Activated CD4-positive, alpha-beta T cell treated with anti-CD3 and anti-CD28 coated beads for 24 hours (primary cell): ENCODE data around the gene TCF7L1.
"Not testable (repeated sequence)": the region's sequence is repeated elsewhere in the genome, so short reads cannot be mapped to it uniquely, and the experiment has no call there.

Experiments
- DNase-seq, 2 donors: peaks; one replicate each; pipeline ENCODE4 v3.0.0-alpha.2; 2020; ENCODE audit warnings: low read depth in 2 of 2

TCF7L1 gene

DNA sequence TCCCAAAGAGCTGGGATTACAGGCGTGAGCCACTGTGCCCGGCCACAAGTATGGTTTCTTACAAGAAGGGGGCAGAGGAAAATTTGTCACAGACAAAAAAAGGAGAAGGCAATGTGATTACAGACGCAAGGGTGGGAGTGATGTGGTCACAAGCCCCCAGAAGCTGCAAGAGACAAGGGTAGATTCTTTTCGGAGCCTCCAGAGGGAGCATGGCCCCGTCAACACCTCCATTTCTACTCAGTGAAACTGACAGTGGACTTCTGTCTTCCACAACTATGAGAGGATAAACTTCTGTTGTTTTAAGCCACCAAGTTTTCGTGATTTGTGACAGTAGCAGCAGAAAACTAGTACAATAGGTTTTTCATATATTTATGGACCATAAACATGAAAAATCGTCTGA is 2.1 kb upstream of the TCF7L1 start:
- no peak for DNase-seq

DNA sequence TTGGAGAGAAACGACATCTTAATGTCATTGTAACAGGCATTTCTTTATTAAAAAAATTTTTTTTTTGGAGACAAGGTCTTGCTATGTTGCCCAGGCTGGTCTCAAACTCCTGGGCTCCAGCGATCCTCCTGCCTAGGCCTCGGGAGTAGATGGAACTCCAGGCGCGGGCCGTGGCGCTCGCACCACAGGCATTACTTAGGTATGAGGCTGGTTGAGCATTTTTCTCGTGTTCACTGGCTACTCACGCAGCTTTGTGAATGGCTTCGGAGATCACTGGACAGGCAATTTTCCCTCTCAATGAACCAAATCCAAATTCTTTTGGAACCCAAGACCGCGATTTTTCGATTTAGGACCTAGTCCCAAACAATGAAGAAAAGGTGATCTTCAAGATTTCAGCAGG is 795 bp upstream of the TCF7L1 start:
- no peak for DNase-seq

DNA sequence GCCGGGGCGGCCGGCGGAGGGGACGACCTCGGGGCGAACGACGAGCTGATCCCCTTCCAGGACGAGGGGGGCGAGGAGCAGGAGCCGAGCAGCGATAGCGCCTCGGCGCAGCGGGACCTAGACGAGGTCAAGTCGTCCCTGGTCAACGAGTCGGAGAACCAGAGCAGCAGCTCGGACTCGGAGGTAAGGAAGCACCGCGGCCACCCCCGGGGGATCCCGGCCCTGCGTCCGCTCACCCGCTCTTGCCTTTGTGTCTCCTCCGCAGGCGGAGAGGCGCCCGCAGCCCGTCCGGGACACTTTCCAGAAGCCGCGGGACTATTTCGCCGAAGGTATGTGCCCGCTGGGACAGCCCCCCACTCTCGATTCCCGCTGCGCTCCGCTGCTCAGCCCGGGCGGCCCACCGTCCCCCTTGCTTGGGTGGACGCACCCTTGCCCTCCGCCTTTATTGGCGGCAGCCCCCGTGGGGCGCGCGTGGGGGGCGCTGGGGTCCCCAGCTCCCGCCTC is 611 bp downstream of the TCF7L1 start:
- DNase-seq = no peak

DNA sequence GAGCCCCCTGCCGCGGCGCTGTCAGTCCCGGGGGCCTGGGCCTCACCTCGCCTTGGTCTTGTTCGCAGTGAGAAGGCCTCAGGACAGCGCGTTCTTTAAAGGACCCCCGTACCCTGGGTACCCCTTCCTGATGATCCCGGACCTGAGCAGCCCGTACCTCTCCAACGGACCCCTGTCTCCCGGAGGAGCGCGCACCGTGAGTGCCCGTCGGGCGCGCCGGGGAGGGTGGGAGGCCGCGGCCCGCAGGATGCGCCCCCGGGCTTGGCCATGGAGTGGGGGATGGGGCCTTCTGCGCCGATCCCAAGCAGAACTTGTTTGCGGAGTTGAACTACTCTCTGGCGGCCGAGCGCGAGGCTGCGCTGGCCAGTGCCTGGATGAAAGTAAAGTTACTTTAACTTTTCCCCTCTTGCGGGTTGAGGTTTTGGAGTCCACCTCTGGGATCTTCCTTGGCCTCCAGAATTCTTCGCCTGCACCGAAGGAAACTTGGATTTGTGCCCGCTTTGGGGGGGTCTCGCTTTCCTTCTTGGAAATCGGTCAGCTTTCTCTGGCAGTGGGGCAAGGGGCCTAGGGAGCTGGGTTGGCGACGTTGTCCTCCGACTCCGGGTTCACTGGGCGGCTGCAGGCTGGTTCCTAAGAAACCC is 1.2 kb downstream of the TCF7L1 start:
- DNase-seq = no peak

DNA sequence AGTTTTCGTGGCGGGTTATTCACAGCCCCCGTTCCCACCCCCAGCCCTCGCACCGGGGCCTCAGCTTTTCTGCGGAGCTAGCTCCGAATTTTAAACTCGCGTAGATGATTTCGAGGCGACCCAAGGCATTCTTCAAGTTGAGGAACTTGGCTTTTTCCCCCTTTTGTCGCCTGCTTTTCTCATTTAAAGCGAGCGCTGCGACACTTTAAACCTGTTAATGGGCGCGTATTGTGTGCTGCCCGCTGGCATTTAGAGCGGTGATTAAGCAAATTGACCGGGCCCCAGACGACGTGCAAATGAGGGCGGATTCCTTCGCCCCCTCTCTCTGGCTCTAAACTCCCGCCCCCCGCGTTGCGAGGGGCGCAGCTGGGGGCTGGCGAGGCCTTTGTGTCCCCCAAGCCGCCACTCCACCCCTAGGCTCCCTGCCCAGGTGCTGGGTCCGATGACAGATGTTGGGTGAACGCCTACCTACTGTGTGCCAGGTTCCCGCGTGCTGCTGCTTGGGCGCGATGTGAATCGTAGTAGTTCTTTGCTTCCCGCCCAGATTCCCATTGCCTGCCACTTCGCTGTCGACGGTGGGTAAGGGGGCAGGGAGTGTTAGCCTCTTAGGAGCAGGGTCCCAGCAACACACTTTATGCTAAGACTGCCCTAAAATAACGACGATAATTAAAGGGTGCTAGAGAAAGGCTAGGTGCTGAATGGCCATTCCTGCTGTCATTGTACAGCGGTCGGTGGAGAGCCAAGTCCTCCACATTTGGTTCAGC is 1.9 kb downstream of the TCF7L1 start:
- DNase-seq = no peak

DNA sequence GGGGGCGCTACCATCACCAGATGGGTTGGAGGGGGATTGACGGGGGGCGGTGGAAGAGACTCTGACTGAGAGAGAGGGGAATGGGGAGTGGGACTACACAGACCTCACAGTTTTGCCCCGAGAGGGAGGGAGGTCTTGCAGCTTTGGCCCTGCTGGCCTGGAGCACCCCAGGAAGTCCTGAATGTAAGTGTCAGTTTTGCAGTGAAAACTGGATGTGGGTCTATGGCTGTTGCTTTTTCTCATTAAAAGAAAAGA is 2.4 kb downstream of the TCF7L1 start:
- DNase-seq = no peak

DNA sequence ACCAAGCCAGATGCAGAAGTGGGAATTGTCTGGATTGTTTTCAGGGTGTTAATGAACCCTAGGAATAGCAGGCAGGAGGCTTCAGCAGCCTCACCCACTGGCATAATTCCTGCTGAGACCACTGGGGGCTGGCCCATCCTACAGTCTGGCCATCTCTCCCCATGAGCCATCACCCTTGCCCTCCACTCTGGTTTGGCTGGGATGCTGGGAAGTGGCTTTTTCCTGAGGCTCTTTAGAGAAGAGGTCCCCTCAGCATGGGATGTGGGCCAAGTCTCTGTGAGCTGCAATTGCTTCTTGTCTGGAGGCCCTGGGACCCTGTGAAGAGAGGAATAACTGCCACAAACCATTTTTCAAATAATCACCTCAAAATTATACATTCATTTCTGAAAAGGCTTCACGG is 4.0 kb downstream of the TCF7L1 start:
- no peak for DNase-seq

DNA sequence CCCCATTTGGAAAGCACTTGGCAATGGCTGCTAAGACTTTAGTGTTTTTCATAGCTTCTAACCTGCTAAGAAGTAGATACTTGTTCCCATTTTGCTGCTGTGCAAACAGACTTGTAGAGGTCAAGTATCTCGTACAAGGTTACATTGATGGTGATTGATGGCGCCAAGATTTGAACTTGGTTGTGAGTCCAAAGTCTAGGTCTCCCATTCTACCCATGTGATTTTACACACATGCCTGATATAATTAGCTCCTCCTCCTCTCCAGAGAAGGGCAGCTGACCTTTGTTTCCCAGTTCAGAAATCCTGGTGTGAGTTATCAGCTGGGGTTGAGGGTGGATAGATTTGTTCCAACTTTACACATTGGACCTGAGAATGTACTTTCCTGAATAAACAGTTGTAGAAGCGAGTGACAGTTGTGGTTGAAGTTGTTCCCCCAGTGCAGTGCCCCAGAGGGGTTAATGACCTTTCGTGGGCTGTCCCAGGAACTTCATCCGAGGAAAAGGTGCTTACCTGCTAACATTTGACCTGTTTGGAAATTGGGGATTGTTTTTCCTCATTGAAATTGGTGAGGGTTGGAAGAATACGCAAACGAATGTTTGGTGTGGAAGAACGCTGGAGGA is 10.4 kb downstream of the TCF7L1 start:
- no peak for DNase-seq

DNA sequence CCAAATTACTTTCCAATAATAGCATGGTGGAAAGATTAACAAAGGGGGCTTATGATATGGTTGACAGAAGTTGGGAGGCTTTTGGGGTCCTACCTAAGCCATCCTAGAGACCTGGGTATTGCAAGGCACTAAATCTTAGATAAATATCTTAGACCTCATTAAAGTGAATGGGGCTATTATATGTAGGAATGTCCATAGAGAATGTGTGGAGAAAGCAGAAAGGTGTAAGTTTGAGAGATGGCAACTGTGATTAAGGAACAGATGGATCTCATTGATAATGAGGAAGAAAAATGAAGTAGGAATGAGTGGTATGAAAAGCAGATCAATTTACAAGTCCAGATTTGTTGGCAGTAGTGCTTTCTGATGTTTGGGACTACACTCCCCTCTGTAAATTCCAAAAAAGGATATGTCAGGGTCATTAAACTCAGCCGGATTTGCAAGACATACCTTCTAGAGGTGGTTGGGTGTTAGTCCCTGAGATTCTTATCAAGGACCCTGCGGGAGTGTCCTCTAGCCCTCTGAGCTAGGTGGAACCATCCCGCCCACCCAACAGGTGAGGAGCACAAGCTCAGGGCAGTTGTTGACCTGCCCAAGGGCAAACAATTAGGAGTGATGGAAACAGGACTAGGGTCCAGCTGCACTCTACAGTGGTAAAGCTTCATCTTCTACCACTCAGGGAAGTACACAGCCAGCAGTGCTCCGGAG is 12.1 kb downstream of the TCF7L1 start:
- no peak for DNase-seq

DNA sequence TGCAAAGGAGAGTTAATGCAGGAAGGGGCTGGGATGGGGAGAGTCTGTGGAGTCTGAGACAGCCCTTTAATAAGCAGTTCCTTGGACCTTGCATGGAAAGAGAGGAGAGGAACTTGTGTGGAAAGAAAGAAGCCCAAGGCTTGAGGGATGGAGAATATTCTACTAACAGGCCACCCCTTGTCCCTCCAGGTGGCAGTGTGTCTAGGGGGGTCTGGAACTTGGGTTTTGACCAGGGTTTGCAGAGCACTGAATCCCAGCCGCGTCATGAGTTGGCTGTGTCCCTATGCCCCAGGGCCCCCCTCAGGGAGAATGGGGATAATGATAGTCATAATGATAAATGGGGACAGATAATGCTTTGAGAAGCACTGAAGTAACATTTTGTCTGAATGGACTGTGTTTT is 15.0 kb downstream of the TCF7L1 start:
- no peak for DNase-seq

DNA sequence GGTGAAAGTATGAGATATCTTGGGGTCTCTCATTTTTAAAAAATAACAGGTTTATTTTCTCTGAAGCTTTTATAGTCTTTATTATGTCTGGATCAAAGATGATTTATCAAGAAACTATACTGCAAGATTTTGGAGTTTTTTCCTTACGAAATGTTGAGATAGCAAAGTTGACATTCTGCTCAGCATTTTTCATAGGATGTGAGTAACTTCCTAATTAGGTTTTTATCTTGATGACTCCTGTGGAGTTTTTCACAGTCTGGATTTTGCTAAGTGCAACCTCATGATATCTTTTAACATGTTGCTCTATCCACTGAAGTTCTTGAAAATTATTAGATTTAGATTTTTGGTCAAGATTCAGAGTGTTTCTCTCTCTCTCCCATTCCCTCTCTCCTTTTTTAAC is 17.8 kb downstream of the TCF7L1 start:
- no peak for DNase-seq

DNA sequence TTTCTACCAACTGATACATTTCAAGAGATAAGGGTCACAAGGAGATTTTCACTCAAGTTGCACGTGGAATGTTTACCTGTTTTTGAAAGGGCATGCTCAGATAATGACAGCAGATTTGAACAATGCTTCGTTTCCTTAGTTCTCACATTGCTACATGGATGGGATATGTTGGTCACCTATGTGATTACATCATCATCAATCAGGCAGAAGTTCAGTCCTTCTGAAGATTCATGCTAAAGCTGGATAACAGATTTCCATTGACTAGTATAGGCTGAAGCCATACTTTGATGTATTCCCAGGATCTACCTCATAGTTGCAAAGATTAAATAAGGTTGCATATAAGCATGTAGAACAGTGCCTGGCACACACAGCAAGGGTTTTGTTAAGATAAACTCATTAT is 19.7 kb downstream of the TCF7L1 start:
- DNase-seq = no peak

DNA sequence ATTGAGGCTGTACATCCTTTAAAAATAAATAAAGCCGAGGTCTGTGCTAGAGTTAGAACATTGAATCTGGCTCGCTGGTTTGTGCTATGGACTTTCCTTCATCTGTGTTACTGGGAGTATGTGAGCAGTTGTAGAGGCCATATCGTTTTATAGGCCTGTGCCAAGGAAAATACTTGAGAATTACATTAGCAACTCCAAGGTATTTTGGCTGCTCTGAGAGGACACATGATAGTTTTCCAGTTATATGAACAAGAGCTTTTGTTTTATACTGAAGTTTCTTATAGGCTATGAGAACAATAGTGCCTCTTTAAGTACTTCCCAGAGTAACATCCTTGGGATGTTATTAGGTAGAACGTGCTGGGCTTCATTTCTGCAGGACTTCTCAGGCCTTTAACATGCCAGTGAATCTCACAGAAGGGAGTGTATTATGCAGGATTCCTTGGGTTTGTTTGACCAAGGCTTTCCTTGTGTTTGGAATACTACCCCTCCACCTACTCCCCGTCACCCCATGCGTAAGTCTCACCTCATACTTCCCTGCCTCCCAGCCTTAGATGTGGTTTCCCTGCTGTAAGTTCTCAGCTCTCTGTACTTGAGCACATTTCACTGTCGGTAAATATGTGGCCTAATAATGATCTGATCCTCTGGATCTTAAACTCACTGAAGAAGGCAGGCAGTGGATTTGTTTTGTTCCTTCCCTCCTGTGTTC is 21.0 kb downstream of the TCF7L1 start:
- DNase-seq = no peak

DNA sequence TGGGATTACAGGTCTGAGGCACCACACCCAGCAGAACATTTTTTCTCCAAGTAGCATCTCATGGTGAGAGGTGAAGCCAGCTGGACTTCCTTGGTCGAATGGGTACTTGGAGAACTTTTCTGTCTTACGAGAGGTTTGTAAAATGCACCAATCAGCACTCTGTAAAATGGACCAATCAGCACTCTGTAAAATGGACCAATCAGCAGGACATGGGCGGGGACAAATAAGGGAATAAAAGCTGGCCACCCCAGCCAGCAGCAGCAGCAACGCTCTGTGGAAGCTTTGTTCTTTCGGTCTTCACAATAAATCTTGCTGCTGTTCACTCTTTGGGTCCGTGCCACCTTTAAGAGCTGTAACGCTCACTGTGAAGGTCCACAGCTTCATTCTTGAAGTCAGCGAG is 21.9 kb downstream of the TCF7L1 start:
- not testable (repeated sequence) for DNase-seq

DNA sequence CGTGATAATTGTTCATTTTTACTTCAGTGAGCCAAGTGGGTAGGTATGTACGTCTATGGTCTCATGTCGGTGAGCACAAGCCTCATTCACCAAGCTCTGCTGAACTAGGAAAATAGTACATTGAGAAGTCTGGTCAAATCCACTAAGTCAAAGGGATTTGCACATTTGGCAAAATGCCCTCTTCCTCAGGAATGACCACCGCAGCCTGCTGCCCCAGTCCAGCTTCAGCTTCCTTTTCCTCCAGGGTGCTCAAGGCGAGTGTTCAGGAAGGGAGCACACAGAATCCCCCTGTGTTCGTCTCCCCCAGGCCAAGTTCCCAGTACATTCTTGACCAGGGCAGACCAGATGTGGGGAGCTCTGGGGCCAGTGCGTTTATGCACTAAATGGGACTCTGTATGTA is 23.0 kb downstream of the TCF7L1 start:
- no peak for DNase-seq

DNA sequence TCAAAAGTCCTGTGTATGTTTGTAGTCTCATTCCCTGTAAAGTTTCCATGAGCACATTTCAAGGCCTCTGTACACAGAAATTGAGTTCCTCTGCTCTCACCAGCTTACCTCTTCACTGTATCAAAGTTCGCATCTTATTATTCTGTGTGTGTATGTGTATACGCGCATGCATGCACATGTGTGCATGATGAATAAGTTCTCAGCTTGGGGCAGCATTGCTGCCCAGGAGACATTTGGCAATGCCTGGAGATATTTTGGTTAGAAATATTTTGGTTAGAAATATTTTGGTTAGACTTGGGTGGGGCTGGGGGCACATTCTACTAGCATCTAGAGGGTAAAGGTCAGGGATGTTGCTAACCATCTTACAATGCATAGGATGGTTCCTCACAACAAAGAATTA is 23.4 kb downstream of the TCF7L1 start:
- DNase-seq = no peak

DNA sequence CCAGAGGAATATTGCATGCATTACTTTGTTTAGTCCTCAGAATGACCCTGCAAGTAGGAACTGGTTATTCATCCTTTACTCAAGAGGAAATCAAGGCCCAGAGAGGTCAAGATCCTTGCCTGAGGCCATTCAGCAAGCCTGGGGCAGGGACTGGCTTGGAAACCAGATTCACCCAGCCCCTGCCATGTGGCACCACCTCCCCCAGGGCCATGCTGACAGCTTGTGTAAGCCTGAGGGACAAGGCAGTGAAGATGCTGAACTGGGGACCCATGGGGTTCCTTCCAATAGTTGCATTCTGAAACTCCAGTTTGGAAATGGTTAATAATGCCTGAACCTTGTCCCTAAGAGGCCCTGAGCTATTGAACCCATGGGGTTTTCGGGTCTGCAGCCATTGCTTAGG is 24.2 kb downstream of the TCF7L1 start:
- no peak for DNase-seq

DNA sequence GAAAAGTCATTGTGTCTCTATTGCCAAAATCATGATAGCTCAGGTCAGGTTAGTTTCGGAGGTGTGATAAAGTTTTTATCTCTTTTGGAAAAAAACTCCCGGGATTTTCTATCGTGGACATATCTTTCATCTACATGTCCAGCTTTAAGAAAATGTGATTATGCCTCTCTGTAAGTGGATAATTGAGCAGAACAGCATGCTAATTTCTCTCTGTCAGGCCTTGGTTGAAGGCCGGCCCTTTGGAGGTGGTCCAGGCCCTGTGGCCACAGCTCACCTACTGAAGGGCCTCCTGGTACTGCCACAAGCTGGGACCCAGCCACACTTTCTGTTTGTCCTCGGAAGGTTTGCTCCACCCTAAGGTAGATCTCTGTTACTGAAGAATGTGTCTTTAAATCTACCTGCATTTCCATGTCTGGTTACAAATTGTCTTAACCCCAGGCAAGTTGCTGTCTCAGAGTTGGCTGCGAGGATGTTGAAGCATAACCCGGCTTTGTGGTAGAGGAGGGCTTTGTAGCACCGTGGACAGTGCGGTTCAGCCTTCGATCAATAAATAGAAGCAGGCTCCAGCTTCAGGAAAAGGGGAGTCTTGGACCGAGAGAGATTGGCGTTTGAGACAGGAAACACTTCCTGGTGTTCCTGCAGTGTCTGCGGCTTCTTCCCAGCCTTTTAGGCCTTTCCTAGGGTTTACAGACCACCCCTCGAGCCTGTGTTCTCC is 25.5 kb downstream of the TCF7L1 start:
- DNase-seq = no peak

DNA sequence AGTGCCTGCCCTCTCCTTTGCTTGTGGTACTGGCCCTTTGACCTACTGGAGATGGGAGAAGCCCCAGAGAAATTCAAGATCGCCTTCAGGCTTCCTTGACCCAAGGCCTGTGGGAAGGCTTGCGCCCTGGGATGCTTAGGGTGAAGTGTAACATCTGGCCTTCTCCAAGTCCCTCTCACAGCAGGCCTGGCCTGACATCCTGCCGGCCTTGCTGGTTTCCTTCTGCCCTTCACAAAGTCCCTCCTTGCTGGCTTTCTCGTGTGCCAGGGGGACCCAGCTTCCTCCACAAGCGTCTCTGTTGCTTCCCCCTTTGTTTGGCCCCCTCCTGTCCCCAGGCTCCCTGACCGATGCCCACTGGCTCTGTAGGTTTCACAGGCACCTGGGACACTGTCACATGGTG is 26.4 kb downstream of the TCF7L1 start:
- DNase-seq = no peak

DNA sequence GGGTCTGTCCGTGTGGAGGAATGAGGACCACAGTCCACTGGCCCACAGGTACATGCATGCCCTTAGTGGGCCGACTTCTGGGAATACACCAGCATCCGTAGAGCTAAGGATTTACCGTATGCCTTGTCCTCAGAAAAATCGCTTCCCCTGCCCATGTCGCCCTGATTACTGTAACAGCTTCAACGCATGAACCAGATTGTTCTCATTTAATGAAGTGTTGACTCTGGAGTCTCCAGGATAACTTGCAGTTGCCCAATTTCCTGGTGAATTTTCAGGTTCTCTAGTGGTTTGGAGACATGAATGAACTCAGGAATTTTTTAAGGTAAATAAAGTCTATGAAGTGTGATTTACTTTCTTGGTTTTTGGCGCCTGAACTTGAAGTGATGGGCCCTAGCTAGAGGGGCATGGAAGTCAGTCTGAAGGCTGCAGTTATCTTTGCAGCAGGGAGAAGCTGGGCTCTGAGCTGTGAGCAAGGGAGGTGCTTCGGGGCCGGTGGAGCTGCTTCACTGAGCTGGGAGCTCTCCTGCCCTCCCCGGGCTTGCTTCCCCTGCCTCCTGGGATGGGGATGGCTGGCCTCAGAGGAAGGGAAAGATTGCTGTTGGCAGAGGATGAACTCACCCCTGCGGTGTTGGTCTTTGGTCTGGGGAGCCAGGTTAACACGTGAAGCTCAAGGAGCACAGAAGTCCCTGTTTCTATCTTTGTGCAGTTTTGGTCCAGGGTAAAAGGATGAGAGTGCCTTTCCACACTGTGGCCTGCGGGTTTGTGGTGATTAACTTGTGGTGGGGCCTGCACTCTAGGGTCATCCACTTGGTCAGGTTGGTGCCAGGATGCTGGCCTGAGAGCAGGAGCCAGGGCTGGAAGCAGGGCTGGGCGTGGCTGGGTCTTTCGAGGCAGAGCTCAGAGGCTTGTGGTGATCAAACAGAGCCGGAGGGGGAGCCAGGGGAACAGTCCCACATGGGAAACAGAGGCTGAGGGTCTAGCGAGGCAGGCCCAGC is 28.1 kb downstream of the TCF7L1 start:
- DNase-seq = no peak
